Neural cell (in vitro differentiated cells): Measurements from ENCODE around the gene DCBLD2.

Experiments used
- EZH2 ChIP-seq: fragments of 200-600, 300-800 bp; shearing (Covaris generic), sonication (generic); IDR thresholded peaks from 2 replicates; pipeline ENCODE4 v1.6.1; 2014; ENCODE audit warnings: antibody characterized with exemption, low read length, borderline replicate concordance, mild to moderate bottlenecking; ENCODE audit not compliant: insufficient read depth, poor library complexity, severe bottlenecking
- POLR2AphosphoS5 ChIP-seq: IDR thresholded peaks from 2 replicates; pipeline ENCODE4 v1.6.1; 2012
- REST ChIP-seq: IDR thresholded peaks from 2 replicates; pipeline ENCODE4 v1.6.1; 2012; ENCODE audit warnings: borderline replicate concordance
- SMC3 ChIP-seq: fragments of 450-650 bp; conservative IDR thresholded peaks from 2 replicates; pipeline ENCODE4 v1.6.1; 2014; ENCODE audit warnings: antibody characterized with exemption, mild to moderate bottlenecking, moderate library complexity; ENCODE audit not compliant: poor library complexity
- TAF1 ChIP-seq: IDR thresholded peaks from 2 replicates; pipeline ENCODE4 v1.6.1; 2012; ENCODE audit warnings: low read depth
- TF ChIP-seq, protein P1 (sequence below): fragments of 450-650 bp; IDR thresholded peaks from 2 replicates; pipeline ENCODE4 v1.5.1; 2014; ENCODE audit warnings: antibody characterized with exemption, mild to moderate bottlenecking, moderate library complexity; ENCODE audit not compliant: poor library complexity, severe bottlenecking

DNA sequence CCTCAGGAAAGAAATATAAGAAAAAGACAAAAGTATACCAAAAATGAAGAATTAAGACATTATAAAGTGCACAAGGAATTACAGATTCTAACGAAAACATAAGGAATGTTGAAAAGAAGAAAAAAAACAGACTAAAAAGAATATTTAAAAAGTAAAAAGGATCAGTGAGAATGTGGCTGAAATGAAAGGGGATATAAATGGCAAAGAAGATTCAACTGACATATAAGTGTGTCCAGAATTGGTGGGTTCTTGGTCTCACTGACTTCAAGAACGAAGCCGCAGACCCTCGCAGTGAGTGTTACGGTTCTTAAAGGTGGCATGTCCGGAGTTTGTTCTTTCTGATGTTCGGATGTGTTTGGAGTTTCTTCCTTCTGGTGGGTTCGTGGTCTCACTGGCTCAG lies 44.8 kb downstream of the DCBLD2 start:
- TF ChIP-seq, protein P1, sequence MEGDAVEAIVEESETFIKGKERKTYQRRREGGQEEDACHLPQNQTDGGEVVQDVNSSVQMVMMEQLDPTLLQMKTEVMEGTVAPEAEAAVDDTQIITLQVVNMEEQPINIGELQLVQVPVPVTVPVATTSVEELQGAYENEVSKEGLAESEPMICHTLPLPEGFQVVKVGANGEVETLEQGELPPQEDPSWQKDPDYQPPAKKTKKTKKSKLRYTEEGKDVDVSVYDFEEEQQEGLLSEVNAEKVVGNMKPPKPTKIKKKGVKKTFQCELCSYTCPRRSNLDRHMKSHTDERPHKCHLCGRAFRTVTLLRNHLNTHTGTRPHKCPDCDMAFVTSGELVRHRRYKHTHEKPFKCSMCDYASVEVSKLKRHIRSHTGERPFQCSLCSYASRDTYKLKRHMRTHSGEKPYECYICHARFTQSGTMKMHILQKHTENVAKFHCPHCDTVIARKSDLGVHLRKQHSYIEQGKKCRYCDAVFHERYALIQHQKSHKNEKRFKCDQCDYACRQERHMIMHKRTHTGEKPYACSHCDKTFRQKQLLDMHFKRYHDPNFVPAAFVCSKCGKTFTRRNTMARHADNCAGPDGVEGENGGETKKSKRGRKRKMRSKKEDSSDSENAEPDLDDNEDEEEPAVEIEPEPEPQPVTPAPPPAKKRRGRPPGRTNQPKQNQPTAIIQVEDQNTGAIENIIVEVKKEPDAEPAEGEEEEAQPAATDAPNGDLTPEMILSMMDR = no peak
- TF ChIP-seq POLR2AphosphoS5 (no peak), SMC3 (no peak), REST (no peak), TAF1 (no peak), EZH2 (no peak)
